PC-9 (cell line): Measurements from ENCODE around the gene YY1.

Source experiments
- EZH2 ChIP-seq: fragments of 200-600 bp; sonication (generic); IDR thresholded peaks from 2 replicates; pipeline ENCODE4 v1.8.0; 2017; ENCODE audit warnings: antibody characterized with exemption, low read depth
- TF ChIP-seq, protein P1 (sequence below): fragments of 200-600 bp; sonication (generic); conservative IDR thresholded peaks from 2 replicates; pipeline ENCODE4 v1.6.1; 2017; ENCODE audit warnings: mixed run types, antibody characterized with exemption, mild to moderate bottlenecking, moderate library complexity

DNA sequence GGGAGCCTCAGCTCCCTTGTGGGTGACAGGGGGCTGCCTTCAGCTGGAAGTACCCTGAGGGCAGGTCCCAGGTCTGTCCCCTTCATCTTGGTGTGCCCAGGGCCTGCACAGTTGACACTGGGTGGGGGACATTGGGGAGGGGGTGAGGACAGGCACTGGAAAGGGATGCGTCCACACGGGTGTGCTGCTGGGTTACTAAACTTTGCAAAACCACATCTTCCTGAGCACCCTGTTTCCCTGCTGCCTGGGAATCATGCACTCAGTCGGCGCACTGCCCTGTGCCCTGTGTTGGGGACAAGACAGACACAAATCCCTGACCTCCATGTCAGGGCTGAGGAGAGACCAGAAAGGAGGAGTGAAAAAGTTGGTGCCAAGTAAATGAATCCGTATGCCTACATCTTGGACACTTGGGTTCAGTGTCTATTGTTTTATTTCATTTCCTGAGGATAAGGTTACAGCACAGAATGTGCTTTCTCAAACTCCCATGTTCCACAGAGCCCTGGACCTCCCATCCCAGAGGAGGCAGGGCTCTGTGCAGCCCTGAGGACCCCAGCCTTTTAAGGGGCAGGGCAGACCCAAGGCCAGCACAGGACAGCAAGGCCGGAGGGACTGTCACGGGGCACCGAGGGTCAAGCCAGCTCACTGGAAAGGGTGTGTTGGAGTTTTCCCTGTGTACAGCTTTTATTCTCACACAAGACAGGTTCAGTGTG, 70.2 kb downstream of the YY1 start:
- TF ChIP-seq, protein P1, sequence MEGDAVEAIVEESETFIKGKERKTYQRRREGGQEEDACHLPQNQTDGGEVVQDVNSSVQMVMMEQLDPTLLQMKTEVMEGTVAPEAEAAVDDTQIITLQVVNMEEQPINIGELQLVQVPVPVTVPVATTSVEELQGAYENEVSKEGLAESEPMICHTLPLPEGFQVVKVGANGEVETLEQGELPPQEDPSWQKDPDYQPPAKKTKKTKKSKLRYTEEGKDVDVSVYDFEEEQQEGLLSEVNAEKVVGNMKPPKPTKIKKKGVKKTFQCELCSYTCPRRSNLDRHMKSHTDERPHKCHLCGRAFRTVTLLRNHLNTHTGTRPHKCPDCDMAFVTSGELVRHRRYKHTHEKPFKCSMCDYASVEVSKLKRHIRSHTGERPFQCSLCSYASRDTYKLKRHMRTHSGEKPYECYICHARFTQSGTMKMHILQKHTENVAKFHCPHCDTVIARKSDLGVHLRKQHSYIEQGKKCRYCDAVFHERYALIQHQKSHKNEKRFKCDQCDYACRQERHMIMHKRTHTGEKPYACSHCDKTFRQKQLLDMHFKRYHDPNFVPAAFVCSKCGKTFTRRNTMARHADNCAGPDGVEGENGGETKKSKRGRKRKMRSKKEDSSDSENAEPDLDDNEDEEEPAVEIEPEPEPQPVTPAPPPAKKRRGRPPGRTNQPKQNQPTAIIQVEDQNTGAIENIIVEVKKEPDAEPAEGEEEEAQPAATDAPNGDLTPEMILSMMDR, result no peak
- TF ChIP-seq EZH2, result no peak
